Activated CD4-positive, alpha-beta T cell treated with anti-CD3 and anti-CD28 coated beads, Interleukin-2, amount 50 U/mL, for 24 hours (primary cell): ENCODE data around the gene CDC34.
"Not testable (repeated sequence)": the region's sequence is repeated elsewhere in the genome, so short reads cannot be mapped to it uniquely, and the experiment has no call there.

ENCODE experiments used
- DNase-seq, 2 donors: peaks; one replicate each; pipeline ENCODE4 v3.0.0-alpha.2; 2020; ENCODE audit warnings: low read depth in 1 of 2, low spot score in 1 of 2

Gene CDC34

DNA sequence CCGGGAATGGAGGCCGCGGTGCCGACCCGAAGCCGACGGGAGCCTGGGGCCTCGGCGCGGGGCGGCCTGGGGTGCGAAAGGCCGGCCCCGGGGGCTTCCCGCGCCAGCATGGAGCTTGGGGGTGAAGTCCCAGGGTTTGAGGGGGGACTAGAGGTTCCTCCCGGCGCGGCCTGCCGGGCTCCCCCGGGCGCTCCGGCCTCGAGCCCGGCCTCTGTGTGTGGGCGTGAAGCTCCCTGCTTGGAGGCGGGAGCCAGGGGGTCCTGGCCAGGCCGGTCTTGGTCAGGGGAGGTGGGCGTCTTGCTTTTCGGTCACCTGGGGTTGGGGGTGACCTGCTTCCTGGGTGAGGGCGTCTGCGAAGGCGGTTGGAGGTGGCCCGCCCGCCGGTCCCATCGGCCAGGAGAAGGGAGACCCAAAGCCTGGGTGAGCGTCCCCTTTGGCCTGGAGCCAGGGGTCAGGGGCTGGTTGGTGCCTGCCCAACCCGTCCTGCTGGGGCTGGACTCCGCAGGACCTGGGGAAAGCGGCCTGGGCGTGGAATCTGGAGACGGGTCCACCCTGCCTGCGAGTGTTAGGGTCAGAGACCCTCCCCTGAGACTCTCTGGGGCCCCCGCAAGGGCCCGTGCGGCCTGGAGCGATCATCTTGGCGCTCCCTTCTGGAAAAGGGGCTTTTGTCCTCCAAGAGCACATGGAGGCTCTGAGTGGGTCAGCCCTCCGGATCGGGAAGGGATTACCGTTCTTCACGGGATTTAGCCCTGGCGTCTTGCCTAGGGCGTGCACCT lies 41.4 kb downstream of the CDC34 start:
- DNase-seq: no peak

DNA sequence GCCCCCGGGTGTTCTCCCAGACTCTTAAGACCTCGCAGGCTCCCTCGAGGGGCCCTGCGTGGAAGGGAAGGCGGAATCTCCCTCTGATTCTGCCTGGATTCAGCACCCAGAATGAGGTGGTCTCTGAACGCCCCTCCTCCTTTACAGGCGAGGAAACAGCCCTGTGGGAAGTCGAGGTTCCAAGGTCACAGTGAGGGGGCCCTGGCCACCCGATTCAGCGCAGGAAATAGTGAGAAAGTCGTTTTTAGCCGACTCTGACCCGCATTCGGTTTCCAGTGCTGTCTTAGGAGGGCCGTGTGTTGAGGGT lies 41.9 kb downstream of the CDC34 start:
- no peak for DNase-seq

DNA sequence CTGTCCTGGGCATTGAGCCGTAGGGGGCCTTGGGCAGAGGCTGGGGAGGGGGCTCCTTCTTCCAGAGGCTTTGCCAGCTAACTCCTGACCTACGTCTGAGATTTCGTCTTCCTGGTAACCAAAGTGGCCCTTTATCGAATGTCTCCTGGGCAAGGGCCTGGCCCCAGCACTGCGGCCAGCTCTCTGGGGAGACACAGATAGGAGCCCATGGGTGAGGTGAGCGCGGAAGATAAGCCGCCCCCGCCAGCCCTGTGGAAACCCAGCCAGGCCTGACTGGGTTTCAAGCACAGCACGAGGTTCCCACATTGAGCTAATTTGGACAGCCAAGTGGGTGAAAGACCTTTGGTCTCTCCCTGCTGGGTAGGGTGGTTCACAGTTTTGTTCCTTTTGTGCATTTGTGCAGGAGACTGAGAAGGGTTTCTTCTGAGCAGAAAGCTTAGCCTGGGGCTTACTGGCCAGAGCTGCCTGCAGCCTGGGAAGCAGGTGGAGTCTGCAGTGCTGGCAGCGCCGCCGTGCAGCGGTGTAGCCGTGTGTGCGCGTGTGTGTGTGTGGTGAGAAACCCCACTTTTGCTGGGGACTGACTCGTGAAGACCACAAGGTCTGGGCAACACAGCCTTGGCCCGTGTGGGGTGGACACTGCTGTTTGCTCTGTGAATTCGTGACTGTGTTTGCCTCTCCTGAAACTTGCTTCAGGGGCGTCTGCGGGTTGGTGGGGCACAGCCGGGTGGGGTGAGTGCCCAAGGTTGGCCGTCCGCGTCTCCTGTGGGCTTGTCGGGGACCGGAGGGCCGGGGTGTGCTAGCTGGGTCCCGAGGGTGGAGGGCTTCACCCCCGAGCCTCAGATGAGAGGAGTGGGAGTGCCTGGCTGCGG lies 43.3 kb downstream of the CDC34 start:
- no peak for DNase-seq

GRCh38 chr19:575527-576506 lies 44.3 kb downstream of the CDC34 start:
- no peak for DNase-seq

DNA sequence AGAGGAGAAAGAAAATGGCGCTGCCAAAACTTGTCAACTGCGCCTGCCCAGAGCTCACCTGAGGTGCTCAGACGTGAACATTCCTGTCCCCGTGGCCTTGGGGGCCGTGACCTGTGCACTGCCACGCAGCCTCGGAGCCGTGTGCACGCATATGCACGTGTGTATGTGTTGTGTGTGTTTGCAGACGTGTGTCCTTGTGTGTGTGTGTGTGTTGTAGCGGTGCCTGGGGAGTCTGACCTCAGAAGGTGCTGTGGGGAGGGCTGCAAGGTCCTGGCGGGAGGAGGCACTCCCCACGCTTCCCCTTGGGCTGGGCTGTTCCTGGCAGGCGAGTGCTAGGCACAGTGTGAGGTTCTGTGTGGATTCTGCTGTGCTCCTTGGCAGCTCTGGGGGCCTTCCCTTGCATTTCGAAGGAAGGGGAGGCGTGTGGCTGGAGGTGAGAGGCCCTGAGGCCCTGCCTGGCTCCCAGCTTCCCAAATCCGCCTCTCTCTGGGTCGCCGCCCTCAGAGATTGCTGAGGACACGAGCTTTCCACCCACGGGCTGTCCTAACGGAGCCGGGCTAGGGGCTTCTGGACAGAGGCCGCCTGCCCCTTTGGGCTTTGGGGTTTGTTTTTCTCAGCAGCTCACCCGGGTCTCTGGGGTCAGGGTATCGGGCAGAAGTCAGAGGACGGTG lies 45.3 kb downstream of the CDC34 start:
- no peak for DNase-seq

DNA sequence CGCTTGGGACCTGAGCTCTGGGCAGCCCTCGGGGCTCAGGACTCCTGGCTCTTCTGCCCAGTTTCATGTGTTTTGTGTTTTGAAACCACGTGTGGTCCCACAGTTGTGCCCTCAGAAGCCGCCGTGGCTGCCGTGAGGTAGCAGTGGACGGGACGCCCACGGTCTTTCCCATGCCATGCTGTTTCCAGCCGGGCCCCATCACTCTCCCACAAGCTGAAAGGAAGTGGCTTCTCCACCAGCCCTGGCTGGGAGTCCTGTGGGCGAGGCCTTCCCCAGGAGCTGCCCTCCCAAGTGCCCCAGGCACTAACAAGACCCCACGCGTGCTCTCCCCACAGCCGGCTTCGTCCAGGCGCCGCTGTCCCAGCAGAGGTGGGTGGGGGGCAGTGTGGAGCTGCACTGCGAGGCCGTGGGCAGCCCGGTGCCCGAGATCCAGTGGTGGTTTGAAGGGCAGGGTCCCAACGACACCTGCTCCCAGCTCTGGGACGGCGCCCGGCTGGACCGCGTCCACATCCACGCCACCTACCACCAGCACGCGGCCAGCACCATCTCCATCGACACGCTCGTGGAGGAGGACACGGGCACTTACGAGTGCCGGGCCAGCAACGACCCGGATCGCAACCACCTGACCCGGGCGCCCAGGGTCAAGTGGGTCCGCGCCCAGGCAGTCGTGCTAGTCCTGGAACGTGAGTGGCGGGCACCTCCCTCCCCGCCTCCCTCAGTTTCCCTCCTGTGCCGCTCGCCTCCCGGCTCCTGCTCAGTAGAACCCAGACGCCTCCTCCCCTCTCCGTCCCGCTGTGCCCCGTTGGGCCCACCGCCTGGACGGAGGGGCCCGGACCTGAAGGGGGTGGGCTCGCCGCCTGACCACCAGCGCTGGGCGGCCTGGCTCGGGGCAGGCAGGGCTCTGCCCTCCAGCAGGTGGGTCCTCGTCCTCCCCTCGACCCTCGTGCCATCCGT lies 46.2 kb downstream of the CDC34 start:
- DNase-seq: no peak

- no peak for DNase-seq
Measured at GRCh38 chr19:579111-579841, 47.7 kb downstream of the CDC34 start.

- DNase-seq: no peak
Measured at GRCh38 chr19:579842-580155, 48.2 kb downstream of the CDC34 start.

DNA sequence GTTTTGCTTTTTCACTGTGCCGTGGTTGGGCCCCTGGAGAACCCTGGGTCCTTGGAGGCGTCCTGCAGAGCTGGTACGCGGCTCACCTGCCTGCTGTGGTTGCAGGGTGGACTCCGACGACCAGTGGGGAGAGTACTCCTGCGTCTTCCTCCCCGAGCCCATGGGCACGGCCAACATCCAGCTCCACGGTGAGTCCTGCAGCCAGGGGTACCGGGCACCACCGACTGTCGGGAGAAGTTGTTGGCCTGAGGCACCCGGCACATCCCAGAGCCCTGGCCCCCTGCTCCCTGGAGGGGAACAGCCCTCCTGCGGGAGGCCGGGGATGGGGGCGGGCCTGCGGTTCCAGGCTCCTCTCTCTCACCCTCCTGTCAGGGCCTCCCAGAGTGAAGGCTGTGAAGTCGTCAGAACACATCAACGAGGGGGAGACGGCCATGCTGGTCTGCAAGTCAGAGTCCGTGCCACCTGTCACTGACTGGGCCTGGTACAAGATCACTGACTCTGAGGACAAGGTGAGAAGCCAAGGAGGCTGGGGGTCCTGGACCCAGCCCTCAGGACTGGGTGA lies 48.8 kb downstream of the CDC34 start:
- DNase-seq: no peak

DNA sequence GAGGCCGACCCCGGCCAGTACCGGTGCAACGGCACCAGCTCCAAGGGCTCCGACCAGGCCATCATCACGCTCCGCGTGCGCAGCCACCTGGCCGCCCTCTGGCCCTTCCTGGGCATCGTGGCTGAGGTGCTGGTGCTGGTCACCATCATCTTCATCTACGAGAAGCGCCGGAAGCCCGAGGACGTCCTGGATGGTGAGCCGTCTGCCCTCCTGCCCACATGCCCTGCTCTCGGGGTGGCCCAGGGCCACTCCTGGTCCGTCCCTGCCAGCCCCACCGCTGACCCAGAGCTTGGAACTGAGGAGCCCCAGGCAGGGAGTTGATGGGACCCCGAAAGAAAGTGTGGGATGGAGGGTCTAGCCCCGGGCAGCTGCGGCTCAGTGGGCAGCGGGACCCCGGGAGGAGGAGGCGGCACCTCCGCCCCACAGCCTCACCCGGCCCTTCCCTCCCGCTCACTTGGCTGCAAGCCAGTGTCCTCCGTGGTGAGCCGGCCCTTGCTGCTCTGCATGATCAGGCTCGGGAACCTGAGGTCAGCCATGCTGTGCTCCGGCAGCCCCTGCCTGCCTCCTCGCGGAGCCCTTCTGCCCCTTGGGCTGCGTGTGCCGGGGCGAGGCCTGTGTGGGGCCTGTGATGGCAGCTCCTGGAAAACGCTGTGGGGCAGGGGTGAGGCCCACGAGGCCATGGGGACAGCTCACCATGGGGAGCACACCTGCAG lies 50.0 kb downstream of the CDC34 start:
- DNase-seq: no peak

GRCh38 chr19:582497-583197 lies 51.1 kb downstream of the CDC34 start:
- DNase-seq: no peak

DNA sequence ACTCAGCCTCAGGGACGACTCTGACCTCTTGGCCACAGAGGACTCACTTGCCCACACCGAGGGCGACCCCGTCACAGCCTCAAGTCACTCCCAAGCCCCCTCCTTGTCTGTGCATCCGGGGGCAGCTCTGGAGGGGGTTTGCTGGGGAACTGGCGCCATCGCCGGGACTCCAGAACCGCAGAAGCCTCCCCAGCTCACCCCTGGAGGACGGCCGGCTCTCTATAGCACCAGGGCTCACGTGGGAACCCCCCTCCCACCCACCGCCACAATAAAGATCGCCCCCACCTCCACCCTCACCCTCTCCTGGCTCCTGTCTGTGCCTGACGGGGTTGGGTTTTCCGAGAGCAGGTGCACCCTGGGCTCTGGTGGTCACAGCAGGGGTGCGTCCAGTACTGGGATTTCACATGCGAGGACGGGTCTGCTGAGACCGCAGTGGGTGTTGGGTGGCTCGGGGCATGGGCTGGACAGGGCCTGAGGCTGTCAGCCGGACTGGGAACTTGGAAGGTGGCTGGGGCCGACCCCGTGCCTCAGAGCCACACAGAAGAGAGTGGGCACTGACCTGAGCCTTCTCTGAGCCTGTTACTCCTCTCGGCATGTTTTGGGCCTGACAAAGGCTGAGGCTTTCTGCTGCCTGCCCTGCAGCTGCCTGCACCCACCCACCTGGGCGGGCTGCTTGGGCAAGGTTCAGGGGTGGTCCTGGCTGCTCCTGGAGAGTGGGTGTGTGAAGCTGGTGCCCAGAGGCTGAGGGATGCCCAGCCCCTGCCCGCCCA lies 51.8 kb downstream of the CDC34 start:
- DNase-seq: no peak

DNA sequence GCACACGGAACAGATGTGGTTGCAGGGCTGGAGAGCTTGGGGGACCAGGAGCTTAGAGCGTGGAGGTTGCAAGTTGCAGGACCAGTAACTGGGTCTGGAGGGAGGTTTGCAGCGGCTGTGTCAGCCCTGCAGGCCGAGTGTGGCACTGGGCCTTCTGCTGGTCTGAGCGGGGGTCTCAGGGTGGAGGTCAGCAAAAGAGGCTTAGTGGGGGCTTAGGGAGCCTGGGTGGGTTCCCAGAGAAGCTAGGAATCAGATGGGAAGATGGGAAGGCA lies 52.3 kb downstream of the CDC34 start:
- no peak for DNase-seq

DNA sequence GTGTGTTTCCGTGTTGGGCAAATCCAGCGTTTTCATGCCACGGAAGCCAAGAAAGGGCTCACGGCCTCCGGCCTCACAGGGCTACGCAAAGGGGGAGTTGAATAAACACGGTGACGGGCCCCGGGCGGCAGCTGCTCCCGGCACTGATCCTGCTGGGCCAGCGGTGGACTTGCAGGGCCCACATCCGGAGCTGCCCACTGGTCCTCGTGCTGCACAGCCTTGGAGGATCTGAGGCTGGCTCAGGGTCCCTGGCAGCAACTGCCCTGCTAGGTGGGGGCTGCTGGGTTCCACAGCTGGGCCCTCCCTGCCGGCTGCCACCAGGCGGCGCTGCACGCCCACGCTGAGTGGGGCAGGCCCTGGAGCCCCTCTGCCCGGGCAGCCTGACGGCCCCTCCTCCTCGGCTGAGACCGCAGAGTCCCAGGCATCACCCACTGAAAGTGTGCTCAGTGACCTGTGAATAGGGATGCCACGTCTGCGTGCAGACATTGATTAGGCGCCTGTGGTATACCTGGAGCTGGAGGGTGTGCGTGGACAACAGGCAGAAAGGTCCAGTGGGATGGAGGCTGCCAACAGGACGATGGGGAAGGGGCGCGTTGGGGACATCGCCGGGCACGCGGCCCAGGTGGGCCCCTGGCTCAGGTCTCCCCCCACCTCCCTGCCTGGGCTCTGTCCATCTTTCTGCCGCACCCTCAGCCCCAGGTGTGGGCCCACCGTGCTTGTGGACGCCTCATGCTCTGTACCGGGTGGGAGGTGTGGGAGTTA lies 52.9 kb downstream of the CDC34 start:
- peak; percentile 39 to 47 for DNase-seq

- DNase-seq: not testable (repeated sequence)
Measured at GRCh38 chr19:585146-585545, 53.6 kb downstream of the CDC34 start.

- no peak for DNase-seq
Measured at GRCh38 chr19:585551-586110, 54.1 kb downstream of the CDC34 start.
